Stimulated activated CD4-positive, alpha-beta T cell treated with anti-CD3 and anti-CD28 coated beads, TNF-alpha, amount 100 ng/mL, for 1 hour (primary cell): ENCODE results near the gene SRGAP1.
"Not testable (repeated sequence)": the region's sequence is repeated elsewhere in the genome, so short reads cannot be mapped to it uniquely, and the experiment has no call there.

ENCODE experiments used
- DNase-seq, 3 donors: peaks; one replicate each; pipeline ENCODE4 v3.0.0-alpha.2; 2020; ENCODE audit warnings: low read depth in 3 of 3, low spot score in 1 of 3

The SRGAP1 gene

GRCh38 chr12:64190140-64190539, 345.6 kb downstream of the SRGAP1 start:
- no peak for DNase-seq

- DNase-seq: no peak
These were observed 348.3 kb downstream of the SRGAP1 start for GRCh38 chr12:64192644-64193444.

- DNase-seq: no peak
These were observed 349.4 kb downstream of the SRGAP1 start for GRCh38 chr12:64193931-64194330.

- DNase-seq: no peak
These were observed 350.0 kb downstream of the SRGAP1 start for GRCh38 chr12:64194333-64195149.

- not testable (repeated sequence) for DNase-seq
These were observed 351.3 kb downstream of the SRGAP1 start for GRCh38 chr12:64195841-64196240.

GRCh38 chr12:64203036-64203435, 358.5 kb downstream of the SRGAP1 start:
- DNase-seq: no peak

- no peak for DNase-seq
These were observed 359.3 kb downstream of the SRGAP1 start for GRCh38 chr12:64203775-64204174.

- DNase-seq: no peak
These were observed 361.0 kb downstream of the SRGAP1 start for GRCh38 chr12:64205542-64205941.

GRCh38 chr12:64207453-64207852, 363.0 kb downstream of the SRGAP1 start:
- no peak for DNase-seq
